K562 (cell line): ENCODE data around the gene ZNF618. TPM values are rescaled to one million over a fixed set of nuclear protein-coding genes. Genes with fewer than 3 reads are reported as not detected.

Experiments used
- ATAC-seq: fragments of 200-7000 bp; cut with Tn5 transposase; 3 replicates; pipeline ENCODE4 v1.9.1; 2020; ENCODE audit warnings: moderate library complexity
- BruUV-seq: library from RNA; stranded (reverse); fragments of 400-500 nt; replicated peaks from 2 replicates; lab custom pipeline; 2021; lab: Mats Ljungman, UMichigan
- CTCF ChIA-PET: fragments of 300-600 bp; formaldehyde crosslinking; extraction: SDS; loops from one replicate; lab custom pipeline; 2021; ENCODE audit warnings: low intra/inter-chr PET ratio; lab: Yijun Ruan, JAX
- POLR2A ChIA-PET: fragments of 300-600, 350-650 bp; sonication (Branson Sonifier 250); formaldehyde crosslinking; extraction: SDS; loops from one replicate; lab custom pipeline; 2021; ENCODE audit warnings: antibody characterized with exemption, inconsistent platforms; lab: Yijun Ruan, JAX
- DNase-seq, 4 experiments: peaks; one replicate each; pipeline versions ENCODE4 v3.0.0 to v3.0.0-alpha.2; 2011 to 2018; ENCODE audit warnings: low spot score in 3 of 4, mixed read lengths in 3 of 4; ENCODE audit errors: extremely low read depth in 1 of 4
- FAIRE-seq: peaks from 2 replicates; lab custom pipeline; 2011; peaks lifted over from hg19 to GRCh38; lab: Jason Lieb, UNC
- H2AFZ ChIP-seq: 2 replicates; pipeline ENCODE4 v1.6.0; 2011; ENCODE audit warnings: low read depth, low read length, control low read depth, inconsistent platforms
- H3K27ac ChIP-seq: fragments of 200-600 bp; 3 replicates; pipeline ENCODE4 v1.8.0; 2011; ENCODE audit warnings: low read depth, mild to moderate bottlenecking, control low read depth, inconsistent platforms, low read length, moderate library complexity, mixed read lengths; ENCODE audit errors: extremely low read depth
- H3K27me3 ChIP-seq, 2 experiments: fragments of 300-600 bp in 1 of 2; 2 replicates in 1 of 2; 3 replicates in 1 of 2; pipeline versions ENCODE4 v1.6.0 to v1.8.0; 2011; ENCODE audit warnings: inconsistent platforms in 2 of 2, low read length in 2 of 2, mild to moderate bottlenecking in 1 of 2, mixed read lengths in 1 of 2, moderate library complexity in 1 of 2; ENCODE audit not compliant: control insufficient read depth in 2 of 2, insufficient read depth in 2 of 2
- H3K36me3 ChIP-seq: fragments of 300-600 bp; 3 replicates; pipeline ENCODE4 v1.8.0; 2011; ENCODE audit warnings: mild to moderate bottlenecking, low read length, inconsistent platforms; ENCODE audit not compliant: control insufficient read depth, insufficient read depth
- H3K4me1 ChIP-seq, 2 experiments: fragments of 200-600 bp in 1 of 2; replicated peaks in 1 of 2; 2 replicates in 1 of 2; 3 replicates in 1 of 2; pipeline versions ENCODE4 v1.5.1 to v1.8.0; 2011; ENCODE audit warnings: inconsistent platforms in 2 of 2, low read length in 2 of 2, mild to moderate bottlenecking in 1 of 2, mixed read lengths in 1 of 2, moderate library complexity in 1 of 2; ENCODE audit not compliant: control insufficient read depth in 2 of 2, insufficient read depth in 2 of 2
- H3K4me2 ChIP-seq: 2 replicates; pipeline ENCODE4 v1.6.1; 2011; ENCODE audit warnings: low read length, control low read depth, inconsistent platforms, mixed read lengths; ENCODE audit not compliant: insufficient read depth
- H3K4me3 ChIP-seq: fragments of 200-600 bp; sonication (generic), shearing (Covaris generic); 2 replicates; pipeline ENCODE4 v1.5.1; 2016; ENCODE audit warnings: control low read depth, inconsistent platforms
- H3K79me2 ChIP-seq: fragments of 200-600 bp; 3 replicates; pipeline ENCODE4 v1.8.0; 2011; ENCODE audit warnings: low read length, inconsistent platforms; ENCODE audit not compliant: control insufficient read depth, insufficient read depth
- H3K9ac ChIP-seq, 2 experiments: 2 replicates each; pipeline versions ENCODE4 v1.6.0 to v1.6.1; 2011; ENCODE audit warnings: low read depth in 2 of 2, low read length in 2 of 2, control low read depth in 1 of 2, inconsistent platforms in 1 of 2, mild to moderate bottlenecking in 1 of 2, mixed read lengths in 1 of 2; ENCODE audit not compliant: insufficient read depth in 1 of 2
- H3K9me1 ChIP-seq: one replicate; pipeline ENCODE4 v1.6.0; 2011; ENCODE audit warnings: inconsistent platforms, mild to moderate bottlenecking, low read length, moderate library complexity; ENCODE audit not compliant: control insufficient read depth, insufficient read depth
- H3K9me3 ChIP-seq: replicated peaks from 2 replicates; pipeline ENCODE4 v1.5.1; 2011; ENCODE audit warnings: low read depth, low read length, inconsistent platforms; ENCODE audit not compliant: control insufficient read depth, insufficient read depth
- H4K20me1 ChIP-seq: replicated peaks from 2 replicates; pipeline ENCODE4 v1.6.1; 2011; ENCODE audit warnings: low read length, inconsistent platforms, mixed read lengths; ENCODE audit not compliant: control insufficient read depth, insufficient read depth
- HOXB6 ChIP-seq: fragments of 250-450 bp; sonication (Bioruptor Pico); IDR thresholded peaks from 2 replicates; pipeline ENCODE4 v1.5.1; 2022; ENCODE audit warnings: mild to moderate bottlenecking, borderline replicate concordance
- RBM25 ChIP-seq: fragments of 200-400 bp; formaldehyde crosslinking; IDR thresholded peaks from 2 replicates; pipeline ENCODE4 v1.6.1; 2018; ENCODE audit warnings: low read length, low read depth, moderate library complexity; ENCODE audit not compliant: severe bottlenecking
- SAFB2 ChIP-seq: fragments of 200-400 bp; formaldehyde crosslinking; IDR thresholded peaks from 2 replicates; pipeline ENCODE4 v1.6.1; 2018; ENCODE audit warnings: borderline replicate concordance, low read length, low read depth, moderate library complexity; ENCODE audit not compliant: severe bottlenecking
- WGBS: fragments of 100-300 bp; shearing (Covaris generic); methylation state at CpG from one replicate; pipeline ENCODE4 v1.1.6; 2016; ENCODE audit warnings: low coverage, mixed read lengths; ENCODE audit not compliant: insufficient coverage; ENCODE audit errors: missing lambda C conversion rate; 5-methylcytosine and 5-hydroxymethylcytosine counted together
- in situ Hi-C: fragments of 300-500 bp; cut with MboI; formaldehyde crosslinking; loops from 4 replicates; pipeline ENCODE4 v1.15.0; 2018; ENCODE audit warnings: inconsistent platforms, mixed read lengths
- intact Hi-C: fragments of 100-400 bp; cut with micrococcal nuclease; formaldehyde crosslinking; loops from 2 replicates; pipeline ENCODE4 v1.14.2; 2022
- polyA plus RNA-seq, 8 experiments: library from polyadenylated mRNA; depleted of rRNA in 4 of 8; stranded (reverse) in 5 of 8; unstranded in 3 of 8; fragments of >200 nt; fragmentation: Nextera tagmentation in 2 of 8; fragmentation: Illumina TruSeq in 1 of 8; extraction: Ambion mirVana in 2 of 8; extraction: Trizol in 1 of 8; gene quantifications; 2 replicates each; pipeline versions ENCODE4 v1.2.1 to v1.2.3, GENCODE V29; 2011 to 2014; ENCODE audit warnings: inconsistent platforms in 1 of 8, missing spikeins in 1 of 8
- total RNA-seq, 7 experiments: library from RNA; depleted of rRNA in 6 of 7; stranded (reverse); fragments of >200 nt in 6 of 7; fragmentation: Illumina TruSeq in 2 of 7; extraction: Trizol in 2 of 7; gene quantifications; 2 replicates each; pipeline versions ENCODE4 v1.2.1 to v1.2.3, GENCODE V29; 2011 to 2021; ENCODE audit warnings: low replicate concordance in 1 of 7
- TF ChIP-seq, protein P1 (sequence below): fragments of 450-650 bp; IDR thresholded peaks from 2 replicates; pipeline ENCODE4 v1.7.0; 2016; ENCODE audit warnings: borderline replicate concordance

Gene ZNF618
- total and polyA plus RNA-seq, 9 of the 15 experiments (the other 6 are each of a cell fraction or from before 2014, with no cell fraction given), result 0.08 to 13.7 (median 3.4) TPM

DNA sequence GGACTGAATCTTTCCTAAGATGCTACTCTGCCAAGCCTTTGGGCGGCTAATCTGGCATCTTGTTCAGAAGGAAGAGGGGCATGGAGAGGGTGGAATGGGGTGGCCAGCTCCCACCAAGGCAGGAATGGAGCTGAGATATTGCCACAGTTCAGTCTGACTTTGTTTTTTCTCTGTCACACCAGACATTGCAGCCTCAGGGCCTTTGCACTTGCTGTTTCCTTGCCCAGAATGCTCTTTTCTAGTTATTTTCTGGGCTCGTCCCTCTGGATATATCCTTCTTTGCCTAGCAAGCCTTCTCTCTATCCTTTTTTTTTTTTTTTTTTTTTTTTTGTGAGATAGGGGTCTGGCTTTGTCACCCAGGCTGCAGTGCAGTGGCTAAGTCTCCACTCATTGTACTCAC is 40.8 kb downstream of the ZNF618 start:
- no peaks in the 10 kb centered on the region for H3K9me1 ChIP-seq
- DNase-seq, result no peak
- in situ Hi-C loops, result no loop called here
- no peaks in the 10 kb centered on the region for H3K9me3 ChIP-seq
- no peak overlapping the region for H3K27ac ChIP-seq
- no peaks in the 10 kb centered on the region for H3K79me2 ChIP-seq
- TF ChIP-seq SAFB2, result no peak
- TF ChIP-seq RBM25, result peak; percentile 65
- TF ChIP-seq, protein P1, sequence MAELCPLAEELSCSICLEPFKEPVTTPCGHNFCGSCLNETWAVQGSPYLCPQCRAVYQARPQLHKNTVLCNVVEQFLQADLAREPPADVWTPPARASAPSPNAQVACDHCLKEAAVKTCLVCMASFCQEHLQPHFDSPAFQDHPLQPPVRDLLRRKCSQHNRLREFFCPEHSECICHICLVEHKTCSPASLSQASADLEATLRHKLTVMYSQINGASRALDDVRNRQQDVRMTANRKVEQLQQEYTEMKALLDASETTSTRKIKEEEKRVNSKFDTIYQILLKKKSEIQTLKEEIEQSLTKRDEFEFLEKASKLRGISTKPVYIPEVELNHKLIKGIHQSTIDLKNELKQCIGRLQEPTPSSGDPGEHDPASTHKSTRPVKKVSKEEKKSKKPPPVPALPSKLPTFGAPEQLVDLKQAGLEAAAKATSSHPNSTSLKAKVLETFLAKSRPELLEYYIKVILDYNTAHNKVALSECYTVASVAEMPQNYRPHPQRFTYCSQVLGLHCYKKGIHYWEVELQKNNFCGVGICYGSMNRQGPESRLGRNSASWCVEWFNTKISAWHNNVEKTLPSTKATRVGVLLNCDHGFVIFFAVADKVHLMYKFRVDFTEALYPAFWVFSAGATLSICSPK, result no peak
- no peak for TF ChIP-seq HOXB6 (CRISPR knock-in tag)
- TF ChIP-seq, all 486 proteins: peak for 1
- H3K4me2 ChIP-seq, result no peak overlapping the region
- no TSS peak for BruUV-seq
- H3K36me3 ChIP-seq, result no peaks in the 10 kb centered on the region
- no peak overlapping the region for H3K4me3 ChIP-seq
- intact Hi-C loops, result no loop called here
- ATAC-seq (no peak), FAIRE-seq (no peak)
- CTCF ChIA-PET, result no interaction called here
- no peaks in the 10 kb centered on the region for H3K27me3 ChIP-seq
- no peaks in the 10 kb centered on the region for H3K4me1 ChIP-seq
- no peak overlapping the region for H3K9ac ChIP-seq
- no peak overlapping the region for H2AFZ ChIP-seq
- peaks cover 4% of the 10 kb centered on the region; the same call in 1 of the 2 replicates for H4K20me1 ChIP-seq
- WGBS, result 62% methylated on average over 2 of the region's 2 CpGs
- POLR2A ChIA-PET, result interaction anchor here (0.5 to 1.1 kb wide), 2 partner anchors 37 to 219 kb away, joined by 3 to 4 read pairs; no protein-coding TSS in a partner anchor
